OCI-LY7 (cell line): Measurements from ENCODE around the gene TMEM100.

Source experiments
- EZH2phosphoT487 ChIP-seq: fragments of 200-600 bp; sonication (generic); IDR thresholded peaks from 2 replicates; pipeline ENCODE4 v1.6.1; 2018; ENCODE audit warnings: low read depth, borderline replicate concordance, mild to moderate bottlenecking, mixed run types, antibody characterized with exemption, low read length, moderate library complexity, mixed read lengths
- TF ChIP-seq, protein P1 (sequence below): fragments of 200-600 bp; sonication (generic); conservative IDR thresholded peaks from 2 replicates; pipeline ENCODE4 v1.5.1; 2014; ENCODE audit warnings: mild to moderate bottlenecking, antibody characterized with exemption, low read length, moderate library complexity, mixed read lengths

DNA sequence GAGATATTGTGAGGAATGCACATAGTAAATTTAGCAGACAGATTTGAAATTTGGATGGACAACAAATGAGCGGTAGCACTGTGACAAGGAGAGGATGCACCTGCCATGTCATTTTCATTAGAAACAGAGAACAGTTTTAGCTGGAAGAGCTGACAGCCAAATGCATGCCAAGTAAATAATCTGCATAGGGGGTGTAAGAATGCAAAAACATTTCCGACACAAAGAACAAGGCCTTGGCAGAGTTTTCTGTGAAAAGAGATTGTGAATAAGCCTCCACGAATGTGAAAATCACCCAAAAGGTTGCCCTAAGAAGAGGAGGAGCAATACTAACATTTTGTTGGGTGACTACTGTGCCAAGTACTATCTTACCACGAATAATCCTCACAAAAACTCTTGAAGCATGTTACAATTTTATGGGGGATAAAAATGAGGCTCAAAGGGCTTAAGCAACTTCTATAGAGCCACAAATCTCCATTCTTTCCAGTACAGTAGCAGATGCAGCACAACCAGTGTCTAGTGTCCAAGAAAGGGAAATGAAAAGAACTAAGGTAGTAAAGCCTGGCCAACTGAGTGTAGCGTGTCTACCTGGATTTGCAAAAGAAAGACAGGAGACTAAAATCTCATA is 28.3 kb downstream of the TMEM100 start:
- TF ChIP-seq, protein P1, sequence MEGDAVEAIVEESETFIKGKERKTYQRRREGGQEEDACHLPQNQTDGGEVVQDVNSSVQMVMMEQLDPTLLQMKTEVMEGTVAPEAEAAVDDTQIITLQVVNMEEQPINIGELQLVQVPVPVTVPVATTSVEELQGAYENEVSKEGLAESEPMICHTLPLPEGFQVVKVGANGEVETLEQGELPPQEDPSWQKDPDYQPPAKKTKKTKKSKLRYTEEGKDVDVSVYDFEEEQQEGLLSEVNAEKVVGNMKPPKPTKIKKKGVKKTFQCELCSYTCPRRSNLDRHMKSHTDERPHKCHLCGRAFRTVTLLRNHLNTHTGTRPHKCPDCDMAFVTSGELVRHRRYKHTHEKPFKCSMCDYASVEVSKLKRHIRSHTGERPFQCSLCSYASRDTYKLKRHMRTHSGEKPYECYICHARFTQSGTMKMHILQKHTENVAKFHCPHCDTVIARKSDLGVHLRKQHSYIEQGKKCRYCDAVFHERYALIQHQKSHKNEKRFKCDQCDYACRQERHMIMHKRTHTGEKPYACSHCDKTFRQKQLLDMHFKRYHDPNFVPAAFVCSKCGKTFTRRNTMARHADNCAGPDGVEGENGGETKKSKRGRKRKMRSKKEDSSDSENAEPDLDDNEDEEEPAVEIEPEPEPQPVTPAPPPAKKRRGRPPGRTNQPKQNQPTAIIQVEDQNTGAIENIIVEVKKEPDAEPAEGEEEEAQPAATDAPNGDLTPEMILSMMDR, result no peak
- no peak for TF ChIP-seq EZH2phosphoT487
